ENCODE data around the gene KIAA0040.
A peak's percentile ranks its signal among the peaks of the same experiment; 100 is the strongest.

KIAA0040 gene

DNA sequence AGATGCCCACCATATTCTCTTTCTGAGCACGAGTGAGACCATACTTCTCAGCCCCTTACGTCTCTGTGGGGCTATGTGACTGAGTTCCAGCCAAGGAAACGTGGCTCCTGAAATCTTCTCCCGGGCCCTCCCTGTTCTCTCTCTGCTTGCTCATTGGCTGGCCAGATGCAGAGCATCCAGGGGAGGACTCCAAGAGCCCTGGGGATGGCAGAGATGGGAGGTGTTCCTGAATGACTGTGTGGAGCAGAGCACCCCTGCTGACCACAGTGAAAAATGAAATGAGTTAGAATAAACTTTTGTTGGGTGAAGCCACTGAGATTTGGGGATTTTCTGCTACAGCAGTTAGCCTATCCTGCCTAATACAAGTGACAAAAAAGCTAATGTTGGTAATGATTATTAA is 23.8 kb downstream of the KIAA0040 start:
- TF ChIP-seq, protein P1, sequence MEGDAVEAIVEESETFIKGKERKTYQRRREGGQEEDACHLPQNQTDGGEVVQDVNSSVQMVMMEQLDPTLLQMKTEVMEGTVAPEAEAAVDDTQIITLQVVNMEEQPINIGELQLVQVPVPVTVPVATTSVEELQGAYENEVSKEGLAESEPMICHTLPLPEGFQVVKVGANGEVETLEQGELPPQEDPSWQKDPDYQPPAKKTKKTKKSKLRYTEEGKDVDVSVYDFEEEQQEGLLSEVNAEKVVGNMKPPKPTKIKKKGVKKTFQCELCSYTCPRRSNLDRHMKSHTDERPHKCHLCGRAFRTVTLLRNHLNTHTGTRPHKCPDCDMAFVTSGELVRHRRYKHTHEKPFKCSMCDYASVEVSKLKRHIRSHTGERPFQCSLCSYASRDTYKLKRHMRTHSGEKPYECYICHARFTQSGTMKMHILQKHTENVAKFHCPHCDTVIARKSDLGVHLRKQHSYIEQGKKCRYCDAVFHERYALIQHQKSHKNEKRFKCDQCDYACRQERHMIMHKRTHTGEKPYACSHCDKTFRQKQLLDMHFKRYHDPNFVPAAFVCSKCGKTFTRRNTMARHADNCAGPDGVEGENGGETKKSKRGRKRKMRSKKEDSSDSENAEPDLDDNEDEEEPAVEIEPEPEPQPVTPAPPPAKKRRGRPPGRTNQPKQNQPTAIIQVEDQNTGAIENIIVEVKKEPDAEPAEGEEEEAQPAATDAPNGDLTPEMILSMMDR (conservative IDR thresholded peaks at IDR 0.05; ENCODE audit: control insufficient read depth, insufficient read depth, low read depth, low read length) = no peak
- no peak for DNase-seq (ENCODE audit: low read depth)
- H3K4me3 ChIP-seq (ENCODE audit: control insufficient read depth, low read depth, low read length) = no peak overlapping the region

DNA sequence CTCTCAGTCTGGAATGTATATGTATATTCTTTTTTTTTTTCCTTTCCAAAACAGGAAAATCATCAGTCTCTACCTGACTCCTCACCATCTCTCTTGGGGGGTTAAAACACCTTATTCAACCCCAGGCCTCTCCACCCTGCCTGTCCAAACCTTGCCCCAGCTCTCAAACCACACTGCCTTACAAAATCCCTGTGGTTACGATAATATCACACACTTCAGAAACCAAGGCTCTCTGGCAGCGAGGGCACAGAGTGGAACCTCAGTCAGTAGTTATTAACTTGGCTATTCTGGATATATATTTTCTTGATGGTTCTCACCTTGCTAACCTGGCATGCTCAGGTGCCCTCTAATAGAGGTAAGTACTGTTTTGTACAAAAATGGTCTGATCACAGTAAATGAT is 24.7 kb downstream of the KIAA0040 start:
- H3K4me3 ChIP-seq (ENCODE audit: control insufficient read depth, low read depth, low read length) = no peak overlapping the region
- DNase-seq (ENCODE audit: low read depth) = no peak
- TF ChIP-seq, protein P1 (conservative IDR thresholded peaks at IDR 0.05; ENCODE audit: control insufficient read depth, insufficient read depth, low read depth, low read length) = no peak

DNA sequence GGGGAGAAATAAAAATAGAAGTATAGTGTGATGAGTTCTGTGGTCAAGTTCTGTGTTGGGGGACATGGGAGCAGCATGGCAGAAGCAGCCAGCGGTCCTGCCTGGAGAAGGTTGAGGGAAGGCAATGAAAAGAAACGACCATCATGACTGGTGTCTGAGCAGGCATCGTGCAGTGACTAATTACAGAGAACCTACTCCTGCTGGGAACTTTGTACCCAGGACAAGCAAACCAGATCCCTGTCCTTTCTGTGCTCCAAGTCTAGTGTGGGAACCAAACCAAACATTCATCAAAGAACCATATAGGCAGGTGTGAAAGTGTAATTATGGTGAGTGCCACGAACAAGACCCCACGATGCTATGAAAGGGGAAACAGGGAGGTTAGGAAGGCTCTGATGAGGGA is 25.8 kb downstream of the KIAA0040 start:
- H3K4me3 ChIP-seq (ENCODE audit: control insufficient read depth, low read depth, low read length) = no peak overlapping the region
- TF ChIP-seq, protein P1 (conservative IDR thresholded peaks at IDR 0.05; ENCODE audit: control insufficient read depth, insufficient read depth, low read depth, low read length) = no peak

DNA sequence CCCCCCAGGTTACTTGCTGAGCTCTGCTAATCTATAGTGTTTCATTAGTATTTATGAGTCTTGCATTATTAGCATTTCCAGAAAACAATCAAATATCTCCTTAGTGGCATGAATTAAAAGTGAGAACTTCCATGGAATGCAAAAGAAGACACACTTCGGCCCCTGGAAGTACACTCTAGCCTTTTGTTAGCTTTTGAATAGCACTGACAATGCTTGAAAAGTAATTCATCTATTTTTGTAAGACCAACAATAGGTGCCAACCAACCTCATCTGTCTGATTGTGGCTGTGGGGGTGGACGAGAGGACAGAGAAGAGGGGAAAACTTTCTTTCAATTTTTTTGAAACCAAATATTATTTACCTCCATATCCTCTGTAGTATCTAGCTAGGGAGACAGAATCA is 27.8 kb downstream of the KIAA0040 start:
- no peak overlapping the region for H3K4me3 ChIP-seq (ENCODE audit: control insufficient read depth, low read depth, low read length)
- DNase-seq (ENCODE audit: low read depth) = no peak
- TF ChIP-seq, protein P1 (conservative IDR thresholded peaks at IDR 0.05; ENCODE audit: control insufficient read depth, insufficient read depth, low read depth, low read length) = no peak

More for the DNA sequence above, 25.8 kb downstream of the KIAA0040 start:
- DNase-seq (ENCODE audit: low read depth) = no peak

DNA sequence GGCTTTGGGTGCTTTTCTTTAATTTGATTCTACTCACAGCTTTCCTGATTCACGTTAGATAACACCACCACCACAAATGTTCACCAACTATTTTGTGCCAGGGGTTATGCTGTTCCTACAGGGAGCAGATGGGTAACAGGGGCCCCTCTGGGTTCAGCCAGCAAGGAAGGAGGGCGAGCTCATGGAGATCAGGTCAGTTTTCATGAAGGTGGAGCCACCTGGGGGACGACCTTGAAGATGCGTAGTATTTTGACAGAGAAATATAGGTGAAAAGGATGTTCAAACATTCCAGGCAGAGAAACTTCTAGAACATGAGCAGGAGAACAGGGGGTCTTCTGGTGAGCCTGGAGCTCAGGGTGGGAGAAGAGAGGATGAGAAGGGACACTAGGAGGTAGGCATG is 28.9 kb downstream of the KIAA0040 start:
- TF ChIP-seq, protein P1 (conservative IDR thresholded peaks at IDR 0.05; ENCODE audit: control insufficient read depth, insufficient read depth, low read depth, low read length) = no peak
- DNase-seq (ENCODE audit: low read depth) = no peak
- no peak overlapping the region for H3K4me3 ChIP-seq (ENCODE audit: control insufficient read depth, low read depth, low read length)

DNA sequence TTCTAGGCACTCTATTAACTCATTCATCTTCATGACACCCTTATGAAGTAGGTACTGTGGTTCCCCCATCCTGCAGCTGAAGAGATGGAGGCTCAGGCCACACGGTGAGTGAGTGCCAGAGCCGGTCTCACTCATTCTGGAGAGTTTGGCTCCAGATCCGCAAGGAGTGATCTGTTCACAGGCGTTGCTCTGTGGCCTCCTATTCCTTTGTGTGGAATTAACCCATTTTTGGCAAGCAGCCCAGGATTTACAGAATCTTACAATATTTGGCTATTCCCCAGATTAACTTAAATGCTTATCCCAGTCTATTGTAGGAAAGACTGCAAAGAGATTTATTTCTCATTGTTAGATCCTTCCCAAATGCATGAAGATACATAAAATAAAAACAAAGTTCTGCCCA is 29.6 kb downstream of the KIAA0040 start:
- no peak overlapping the region for H3K4me3 ChIP-seq (ENCODE audit: control insufficient read depth, low read depth, low read length)
- peak; percentile 6 for DNase-seq (ENCODE audit: low read depth)
- TF ChIP-seq, protein P1 (conservative IDR thresholded peaks at IDR 0.05; ENCODE audit: control insufficient read depth, insufficient read depth, low read depth, low read length) = no peak

DNA sequence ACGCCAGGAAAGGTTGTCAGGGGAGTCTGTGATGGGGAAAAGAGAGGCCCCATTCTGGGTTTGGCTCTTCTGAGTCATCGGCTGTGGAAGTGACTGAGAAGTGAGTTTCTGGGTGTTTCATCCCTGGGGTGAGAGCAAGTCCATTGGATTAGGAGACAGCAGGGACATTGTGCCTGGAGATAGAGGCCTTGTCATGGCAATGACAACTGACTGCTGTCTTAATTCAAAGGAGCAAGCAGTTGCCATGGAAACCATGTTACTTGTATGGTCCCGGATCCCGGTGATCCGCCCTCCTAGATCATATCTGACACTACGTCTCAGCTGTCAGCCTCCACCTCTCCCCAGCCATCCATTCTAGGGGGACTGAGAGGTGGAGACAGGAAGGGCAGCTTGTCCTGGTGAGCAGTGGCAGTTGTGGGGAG is 34.4 kb downstream of the KIAA0040 start:
- no peak overlapping the region for H3K4me3 ChIP-seq (ENCODE audit: control insufficient read depth, low read depth, low read length)
- TF ChIP-seq, protein P1 (conservative IDR thresholded peaks at IDR 0.05; ENCODE audit: control insufficient read depth, insufficient read depth, low read depth, low read length) = no peak
- DNase-seq (ENCODE audit: low read depth) = no peak

All from fibroblast of mammary gland (primary cell).